ENCODE data around the gene PSMD4. TPM values are rescaled to one million over a fixed set of nuclear protein-coding genes. Genes with fewer than 3 reads are reported as not detected.
A peak's percentile ranks its signal among the peaks of the same experiment; 100 is the strongest.

PSMD4 gene
- total RNA-seq, 6 experiments from 2014 or later = 194 to 228 (median 217) TPM

GRCh38 chr1:151288502-151288901 lies 34.0 kb downstream of the PSMD4 start:
- no peak for TF ChIP-seq CTCF (IDR thresholded peaks at IDR 0.05)
- no peak overlapping the region for H3K4me3 Mint-ChIP-seq
- H3K36me3 Mint-ChIP-seq (ENCODE audit: low read depth) = peaks cover 15% of the 10 kb centered on the region
- H3K27me3 Mint-ChIP-seq (ENCODE audit: insufficient read depth) = peaks cover 10% of the 10 kb centered on the region
- H3K4me1 Mint-ChIP-seq (ENCODE audit: low read depth) = peaks cover 11% of the 10 kb centered on the region
- DNase-seq = no peak
- H3K9me3 Mint-ChIP-seq = no peaks in the 10 kb centered on the region
- H3K27ac Mint-ChIP-seq = peak overlapping the region; percentile 6; the same call in 1 of the 2 replicates

DNA sequence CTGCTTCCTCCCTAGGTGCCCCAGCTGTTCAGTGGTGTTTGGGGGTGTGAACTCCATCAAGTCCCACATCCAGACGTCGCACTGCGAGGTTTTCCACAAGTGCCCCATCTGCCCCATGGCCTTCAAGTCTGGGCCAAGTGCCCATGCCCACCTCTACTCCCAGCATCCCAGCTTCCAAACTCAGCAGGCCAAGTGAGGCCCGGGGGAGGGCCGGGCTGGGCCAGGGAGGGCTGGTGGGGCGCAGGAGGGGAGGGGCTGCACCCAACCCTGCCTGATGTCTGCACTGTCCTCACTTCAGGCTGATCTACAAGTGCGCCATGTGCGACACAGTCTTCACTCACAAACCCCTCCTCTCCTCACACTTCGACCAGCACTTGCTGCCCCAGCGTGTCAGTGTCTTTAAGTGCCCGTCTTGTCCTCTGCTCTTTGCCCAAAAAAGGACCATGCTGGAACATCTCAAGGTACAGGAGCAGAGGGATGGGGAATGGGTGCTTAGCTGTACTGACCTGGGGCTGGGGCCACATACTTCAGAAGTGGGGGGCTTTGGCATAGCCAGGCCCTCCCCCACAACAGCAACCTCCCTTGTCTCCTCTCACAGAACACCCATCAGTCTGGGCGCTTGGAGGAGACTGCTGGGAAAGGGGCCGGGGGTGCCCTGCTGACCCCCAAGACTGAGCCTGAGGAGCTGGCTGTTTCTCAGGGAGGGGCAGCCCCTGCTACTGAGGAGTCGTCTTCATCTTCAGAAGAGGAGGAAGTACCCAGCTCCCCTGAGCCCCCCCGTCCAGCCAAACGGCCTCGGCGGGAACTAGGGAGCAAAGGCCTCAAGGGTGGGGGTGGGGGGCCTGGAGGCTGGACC lies 34.8 kb downstream of the PSMD4 start:
- peaks cover 10% of the 10 kb centered on the region for H3K27me3 Mint-ChIP-seq (ENCODE audit: insufficient read depth)
- H3K9me3 Mint-ChIP-seq = no peaks in the 10 kb centered on the region
- no peak for TF ChIP-seq CTCF (IDR thresholded peaks at IDR 0.05)
- H3K27ac Mint-ChIP-seq = no peak overlapping the region; the same call in 1 of the 2 replicates
- peaks cover 15% of the 10 kb centered on the region for H3K36me3 Mint-ChIP-seq (ENCODE audit: low read depth)
- no peak overlapping the region for H3K4me3 Mint-ChIP-seq
- DNase-seq = no peak
- H3K4me1 Mint-ChIP-seq (ENCODE audit: low read depth) = peaks cover 3% of the 10 kb centered on the region

DNA sequence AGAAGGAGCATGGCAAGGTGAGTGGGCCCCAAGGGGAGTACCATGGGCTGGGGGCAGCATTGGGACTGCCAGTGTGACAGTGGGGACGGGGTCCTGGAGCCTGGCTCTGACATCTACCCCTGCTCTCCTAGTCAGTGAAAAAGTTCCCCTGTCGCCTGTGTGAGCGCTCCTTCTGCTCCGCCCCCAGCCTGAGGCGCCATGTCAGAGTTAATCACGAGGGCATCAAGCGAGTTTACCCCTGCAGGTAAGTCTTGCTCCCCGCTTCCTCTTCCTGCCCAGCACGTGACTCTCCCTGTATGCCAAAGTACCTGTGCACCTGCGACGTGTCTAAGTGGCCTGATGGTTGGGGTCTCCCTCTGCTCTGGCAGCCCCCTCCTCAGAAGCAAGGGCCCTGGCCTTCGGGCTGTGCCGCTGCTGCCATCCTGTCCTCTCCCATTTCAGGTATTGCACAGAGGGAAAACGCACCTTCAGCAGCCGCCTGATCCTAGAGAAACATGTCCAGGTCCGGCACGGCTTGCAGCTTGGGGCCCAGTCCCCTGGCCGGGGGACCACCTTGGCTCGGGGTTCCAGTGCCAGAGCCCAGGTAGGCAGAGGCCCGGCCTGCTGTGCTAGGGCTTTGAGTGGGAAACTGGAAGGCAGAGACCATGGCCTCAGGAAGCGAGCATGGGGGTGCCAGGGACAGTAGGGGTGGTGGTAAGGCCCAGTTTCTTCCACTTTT lies 35.6 kb downstream of the PSMD4 start:
- Mint-ChIP-seq H3K4me3 (no peak overlapping the region), H3K27ac (no peak overlapping the region), H3K36me3 (ENCODE audit: low read depth) (peaks cover 15% of the 10 kb centered on the region), H3K27me3 (ENCODE audit: insufficient read depth) (peaks cover 10% of the 10 kb centered on the region), H3K9me3 (no peaks in the 10 kb centered on the region), H3K4me1 (ENCODE audit: low read depth) (no peaks in the 10 kb centered on the region)
- no peak for DNase-seq
- no peak for TF ChIP-seq CTCF (IDR thresholded peaks at IDR 0.05)

DNA sequence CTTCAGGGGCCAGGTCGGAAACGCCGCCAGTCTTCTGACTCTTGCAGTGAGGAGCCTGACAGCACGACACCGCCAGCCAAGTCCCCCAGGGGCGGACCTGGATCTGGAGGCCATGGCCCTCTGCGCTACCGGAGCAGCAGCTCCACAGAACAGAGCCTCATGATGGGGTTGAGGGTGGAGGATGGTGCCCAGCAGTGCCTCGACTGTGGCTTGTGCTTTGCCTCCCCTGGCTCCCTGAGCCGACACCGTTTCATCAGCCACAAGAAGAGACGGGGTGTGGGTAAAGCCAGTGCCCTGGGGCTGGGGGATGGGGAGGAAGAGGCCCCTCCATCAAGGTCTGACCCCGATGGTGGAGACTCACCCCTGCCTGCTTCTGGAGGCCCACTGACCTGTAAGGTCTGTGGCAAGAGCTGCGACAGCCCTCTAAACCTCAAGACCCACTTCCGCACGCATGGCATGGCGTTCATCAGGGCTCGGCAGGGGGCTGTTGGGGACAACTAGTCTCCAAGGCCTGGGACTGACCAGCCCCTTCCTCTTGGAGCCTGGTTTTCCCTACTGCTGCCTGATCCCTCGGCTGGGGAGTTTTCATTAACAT lies 36.3 kb downstream of the PSMD4 start:
- H3K27me3 Mint-ChIP-seq (ENCODE audit: insufficient read depth) = peaks cover 10% of the 10 kb centered on the region
- no peaks in the 10 kb centered on the region for H3K9me3 Mint-ChIP-seq
- no peak for DNase-seq
- no peaks in the 10 kb centered on the region for H3K4me1 Mint-ChIP-seq (ENCODE audit: low read depth)
- H3K4me3 Mint-ChIP-seq = no peak overlapping the region
- H3K27ac Mint-ChIP-seq = no peak overlapping the region
- peaks cover 15% of the 10 kb centered on the region for H3K36me3 Mint-ChIP-seq (ENCODE audit: low read depth)
- no peak for TF ChIP-seq CTCF (IDR thresholded peaks at IDR 0.05)

DNA sequence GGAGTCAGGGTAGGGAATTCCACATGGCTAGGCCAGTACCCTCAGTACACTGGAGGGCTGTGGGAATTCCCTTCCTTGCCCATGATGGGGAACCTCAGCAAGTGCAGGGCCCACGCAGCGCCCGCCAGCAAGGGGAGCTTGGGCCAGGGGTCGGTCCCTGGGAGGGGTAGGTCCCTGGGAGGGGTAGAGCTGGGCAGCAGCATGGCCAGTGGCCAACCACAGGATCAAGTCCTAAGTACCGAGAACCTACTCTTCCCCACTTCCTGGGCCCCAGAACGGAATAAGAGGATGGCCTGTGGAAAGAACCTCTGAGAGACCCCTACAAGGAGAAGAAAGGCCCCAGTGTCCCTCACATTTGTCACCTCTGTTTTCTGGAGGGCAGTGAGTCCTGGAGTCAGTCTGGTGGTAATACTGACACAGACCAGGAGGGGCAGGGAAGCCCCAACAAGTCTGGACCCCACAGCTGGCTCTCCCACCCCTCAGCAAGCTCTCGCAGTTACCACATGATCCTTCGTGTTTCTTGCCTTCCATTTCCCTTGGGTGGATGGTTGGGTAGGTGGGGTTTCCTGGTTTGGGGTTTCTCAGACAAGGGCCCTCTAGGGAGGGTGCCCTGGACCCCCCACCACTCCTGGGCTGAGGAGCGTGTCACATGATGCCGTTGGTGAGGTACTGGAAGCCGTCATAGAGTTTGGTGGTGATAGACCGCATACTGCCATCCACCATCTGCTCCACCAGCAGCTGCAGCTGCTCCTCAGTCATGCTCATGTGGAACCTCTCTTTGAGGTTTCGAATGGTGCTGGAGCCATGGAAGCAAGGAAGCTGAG lies 37.9 kb downstream of the PSMD4 start:
- Mint-ChIP-seq H3K27me3 (ENCODE audit: insufficient read depth) (peaks cover 10% of the 10 kb centered on the region), H3K4me3 (no peak overlapping the region), H3K27ac (no peak overlapping the region; the same call in 1 of the 2 replicates), H3K9me3 (no peaks in the 10 kb centered on the region), H3K36me3 (ENCODE audit: low read depth) (peaks cover 15% of the 10 kb centered on the region), H3K4me1 (ENCODE audit: low read depth) (no peaks in the 10 kb centered on the region)
- DNase-seq = no peak
- TF ChIP-seq CTCF (IDR thresholded peaks at IDR 0.05) = peak; percentile 41

Data from HFFc6 (cell line).